Caki2 (cell line): ENCODE measurements around the gene PCSK6. TPM values are rescaled to one million over a fixed set of nuclear protein-coding genes. Genes with fewer than 3 reads are reported as not detected.

ENCODE experiments used
- DNase-seq: peaks from one replicate; pipeline ENCODE4 v3.0.0-alpha.2; 2015; ENCODE audit warnings: low read depth
- in situ Hi-C: cut with HindIII; loops from 2 replicates; pipeline ENCODE4 v1.10.0; 2016; ENCODE audit warnings: low sequenced_read_pairs, low pct_unique_long_range_greater_than_20kb, mixed read lengths
- total RNA-seq: library from RNA; depleted of rRNA; stranded (reverse); fragments of >200 nt; shearing (Covaris generic); gene quantifications from 2 replicates; pipeline ENCODE4 v1.2.3, GENCODE V29; 2014; ENCODE audit warnings: low replicate concordance

Gene PCSK6
- total RNA-seq, 1 experiment from 2014 or later, result 5.5 TPM

DNA sequence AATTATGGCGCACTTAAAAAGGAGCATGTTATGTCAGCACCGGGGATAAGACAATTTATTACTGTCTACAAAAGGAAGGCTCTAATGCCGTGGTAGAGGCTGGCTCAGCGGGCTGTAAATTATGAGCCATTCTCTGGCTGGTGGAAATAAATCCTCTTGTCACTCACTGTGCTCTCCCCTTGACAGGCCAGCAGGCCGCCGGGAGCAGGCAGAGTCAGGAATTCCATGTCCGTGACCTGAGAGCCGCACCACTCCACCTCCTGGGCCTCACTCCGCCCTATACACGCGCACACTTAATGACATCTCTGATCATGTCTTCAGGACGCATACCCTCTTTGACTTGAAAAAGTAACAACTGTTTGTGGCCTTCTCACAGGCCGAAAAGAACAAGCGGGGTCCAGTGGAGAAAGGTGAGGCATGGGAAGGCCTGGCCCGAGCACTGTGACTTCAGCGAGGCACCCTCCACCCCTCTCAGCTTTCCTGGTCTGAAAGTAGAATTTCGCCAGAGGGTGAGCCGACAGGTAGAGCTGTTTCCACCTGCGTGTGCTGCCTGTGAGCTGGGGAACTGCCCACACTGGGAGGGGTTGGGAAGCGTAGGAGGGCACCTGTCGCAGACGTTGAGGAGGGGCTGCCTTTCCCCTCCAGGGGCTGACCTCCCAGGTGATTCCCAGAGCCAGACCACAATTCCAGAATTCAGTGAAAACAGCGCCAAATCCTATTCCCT is 13.2 kb upstream of the PCSK6 start:
- DNase-seq, result no peak
- in situ Hi-C loops, result no loop called here

- DNase-seq, result no peak
- in situ Hi-C loops, result no loop called here
Observed at GRCh38 chr15:101501703-101502373, 12.3 kb upstream of the PCSK6 start.

DNA sequence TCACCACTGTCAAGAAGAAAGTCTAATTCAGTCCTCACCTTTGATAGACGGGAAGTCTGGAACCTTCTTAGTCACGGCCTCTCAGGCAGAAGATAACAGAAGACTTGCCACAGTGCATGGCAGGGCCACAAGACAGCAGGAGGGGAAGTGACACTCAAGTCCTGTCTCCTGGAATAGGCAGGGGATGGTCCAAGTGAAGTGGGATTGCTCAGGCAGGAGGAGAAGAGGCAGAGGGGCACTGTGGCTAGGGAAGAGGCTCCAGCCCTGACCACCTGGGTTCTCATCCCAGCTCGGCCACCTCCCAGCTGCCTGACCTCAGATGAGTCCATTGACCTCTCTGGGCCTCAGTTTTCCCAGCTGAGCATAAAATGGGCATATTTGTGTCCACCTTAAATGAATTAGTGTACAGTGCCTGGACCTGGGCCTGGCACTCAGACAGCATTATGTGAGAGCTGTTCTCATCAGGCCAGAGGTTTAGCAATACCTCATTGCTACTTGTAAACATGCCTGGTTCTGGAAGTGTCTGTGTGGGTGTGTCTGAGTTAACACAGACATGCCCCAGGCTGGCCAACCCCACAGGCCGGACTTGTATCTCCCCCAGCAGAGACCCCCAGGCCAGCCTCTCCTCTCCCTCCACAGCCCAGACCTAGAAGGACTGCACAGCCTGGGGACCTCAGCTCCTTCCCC is 11.5 kb upstream of the PCSK6 start:
- in situ Hi-C loops, result no loop called here
- no peak for DNase-seq

DNA sequence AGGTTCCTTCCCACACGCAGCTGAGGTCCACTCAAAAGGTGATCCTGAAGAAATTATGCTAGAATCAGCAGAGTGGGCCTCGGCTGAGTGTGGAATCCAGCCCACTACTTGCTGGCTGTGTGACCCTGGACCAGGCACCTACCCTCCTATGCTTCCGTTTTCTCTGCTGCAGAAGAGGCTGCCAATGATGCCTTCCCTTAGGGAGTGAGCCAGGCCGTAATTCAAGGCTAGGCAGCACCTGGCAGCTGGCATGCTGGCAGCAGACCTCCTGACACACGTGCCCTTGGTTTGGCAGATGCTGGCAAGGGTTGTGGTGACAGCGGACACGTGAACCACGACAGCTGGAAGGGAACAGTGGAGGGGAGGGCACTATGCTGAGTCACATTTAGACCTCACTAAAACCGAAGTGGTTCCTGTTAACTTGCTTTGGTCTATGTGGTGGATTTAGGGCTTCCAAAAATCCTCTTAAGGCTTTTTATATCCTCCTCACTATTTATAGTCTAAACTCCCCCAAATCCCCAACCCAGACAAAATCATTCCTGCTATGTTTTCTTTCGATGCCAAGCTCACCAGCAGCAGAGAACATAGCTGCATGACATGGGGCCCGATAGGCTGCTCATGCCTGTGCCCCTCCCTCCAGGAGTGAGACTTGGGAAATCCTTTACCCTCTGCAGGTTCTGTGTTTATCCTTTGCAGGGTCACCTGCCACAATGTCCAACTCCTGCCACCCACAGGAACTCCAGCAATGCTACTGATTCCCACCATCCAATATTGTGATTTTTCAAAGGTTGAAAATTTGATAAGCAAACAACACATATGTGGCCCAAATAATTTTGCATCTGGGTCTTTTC is 10.6 kb upstream of the PCSK6 start:
- no peak for DNase-seq
- in situ Hi-C loops, result no loop called here

DNA sequence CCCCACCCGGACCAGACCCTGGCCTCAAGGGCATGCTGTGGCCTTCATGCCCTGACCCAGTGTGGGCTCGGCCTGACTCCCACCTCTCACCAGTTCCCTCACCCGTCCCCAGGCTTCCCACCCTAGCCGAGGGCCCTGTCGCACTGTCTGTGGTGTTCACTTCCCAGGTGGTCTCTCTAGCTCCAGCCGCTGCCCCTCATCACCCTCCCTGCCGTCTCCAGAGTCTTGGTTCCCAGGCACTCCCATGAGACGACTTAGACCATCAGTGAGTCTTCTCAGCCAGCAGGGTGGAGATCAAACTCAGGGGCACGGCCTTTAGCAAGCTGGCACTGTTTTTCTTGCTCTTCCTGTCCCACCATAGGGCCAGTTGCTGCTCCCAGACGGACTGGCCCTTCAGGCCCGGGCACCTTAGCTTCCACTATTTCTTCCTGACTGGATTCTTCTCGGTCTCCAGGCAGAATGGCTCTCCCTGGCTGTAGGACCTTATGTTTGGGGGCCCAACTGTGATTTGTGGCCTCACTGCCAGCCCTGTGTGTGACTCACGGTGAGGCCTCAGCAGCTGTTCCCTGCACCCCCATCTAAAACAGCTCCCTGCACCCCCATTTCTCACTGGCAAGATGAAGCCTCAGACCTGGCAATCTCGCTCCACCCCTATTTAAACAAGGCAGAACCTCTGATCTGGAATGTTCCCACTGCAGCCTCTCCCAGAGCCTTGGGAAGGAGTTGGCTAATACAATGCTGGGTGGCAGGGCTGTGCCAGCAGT is 9.4 kb upstream of the PCSK6 start:
- in situ Hi-C loops, result no loop called here
- DNase-seq, result no peak

GRCh38 chr15:101498076-101498716 is 8.7 kb upstream of the PCSK6 start:
- no peak for DNase-seq
- in situ Hi-C loops, result no loop called here

GRCh38 chr15:101497484-101498034 is 8.1 kb upstream of the PCSK6 start:
- DNase-seq, result no peak
- in situ Hi-C loops, result no loop called here

GRCh38 chr15:101497017-101497416 is 7.5 kb upstream of the PCSK6 start:
- no peak for DNase-seq
- in situ Hi-C loops, result no loop called here

DNA sequence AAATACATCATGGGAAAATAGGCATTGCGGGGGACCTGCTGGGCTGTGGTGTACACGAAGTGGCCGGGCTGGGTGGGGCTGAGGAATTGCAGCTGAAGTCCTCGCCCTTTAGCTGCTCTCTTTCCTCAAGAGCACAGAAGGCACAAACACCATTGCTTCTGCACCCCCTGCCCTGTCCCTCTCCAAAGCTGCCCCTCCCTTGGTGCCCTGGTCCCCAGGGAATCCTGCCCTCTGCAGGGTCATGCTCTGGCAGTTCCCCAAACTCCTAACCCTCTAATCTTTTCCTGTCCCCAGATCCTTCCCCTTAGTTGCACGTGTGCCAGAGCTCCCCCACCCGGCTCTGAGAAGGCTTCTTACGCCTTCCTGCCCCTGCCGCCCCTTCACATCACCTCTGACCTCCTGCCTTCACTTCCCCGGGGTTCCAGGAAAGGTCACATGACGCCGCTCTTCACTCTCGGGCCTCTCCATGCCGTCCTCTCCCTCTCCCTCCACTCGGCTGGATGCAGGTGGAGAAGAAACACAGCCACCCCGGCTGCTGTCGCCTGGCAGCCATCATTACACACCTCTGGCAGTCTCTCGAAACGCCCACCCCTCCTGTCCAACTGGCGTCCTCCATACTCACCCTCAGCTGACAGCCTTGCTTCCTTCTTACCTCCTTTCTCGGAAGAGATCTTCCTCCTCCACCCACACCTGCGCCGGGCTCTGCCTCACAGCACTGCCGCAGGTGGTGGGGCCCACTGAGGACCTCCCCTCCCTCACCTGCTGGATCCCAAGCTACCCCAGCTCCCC is 6.9 kb upstream of the PCSK6 start:
- in situ Hi-C loops, result no loop called here
- DNase-seq, result no peak

DNA sequence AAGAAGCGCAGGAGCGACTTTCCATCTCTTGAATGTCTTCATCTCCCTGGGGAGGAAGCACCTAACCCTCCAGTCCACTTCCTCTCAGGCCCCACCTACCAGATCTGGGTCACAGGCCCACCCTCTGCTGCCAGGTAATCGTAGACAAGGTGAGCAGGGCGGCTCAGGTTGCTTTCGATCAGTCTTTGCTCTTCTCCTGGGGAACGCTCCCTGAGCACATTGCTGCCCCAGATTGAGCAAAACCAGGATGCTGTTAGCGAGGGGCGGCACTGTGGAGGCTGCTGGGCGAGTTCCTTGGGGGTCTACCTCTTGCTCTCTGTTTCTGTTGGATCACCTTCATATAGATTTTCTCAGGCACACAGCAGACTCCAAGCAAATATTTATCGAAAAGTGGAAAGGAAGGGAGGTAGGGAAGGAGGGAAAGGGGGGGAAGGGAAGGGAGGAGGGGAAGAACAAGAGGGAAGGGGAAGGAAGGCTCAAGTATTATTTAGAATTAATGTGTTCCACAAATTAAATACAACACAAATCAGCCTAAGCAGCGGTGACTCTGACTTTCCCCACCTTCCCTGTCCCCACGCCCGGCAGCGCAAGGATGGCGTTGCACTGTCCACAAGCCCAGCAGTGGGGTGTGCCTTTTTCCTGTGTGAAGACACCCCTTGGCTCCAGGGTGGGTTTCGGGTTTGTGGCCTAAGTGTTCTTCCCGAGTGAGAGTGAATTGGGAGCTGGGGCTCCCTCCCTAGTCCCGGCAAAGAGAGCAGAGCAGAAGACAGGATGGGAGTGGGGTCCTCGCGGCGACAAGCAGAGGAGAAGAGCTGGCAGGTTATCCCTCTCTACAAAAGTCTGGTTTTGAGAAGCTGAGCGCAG is 6.1 kb upstream of the PCSK6 start:
- DNase-seq, result no peak
- in situ Hi-C loops, result no loop called here

- in situ Hi-C loops, result no loop called here
- DNase-seq, result no peak
Observed at GRCh38 chr15:101494251-101494796, 4.8 kb upstream of the PCSK6 start.

- in situ Hi-C loops, result no loop called here
Observed at GRCh38 chr15:101492766-101493692, 3.5 kb upstream of the PCSK6 start.

DNA sequence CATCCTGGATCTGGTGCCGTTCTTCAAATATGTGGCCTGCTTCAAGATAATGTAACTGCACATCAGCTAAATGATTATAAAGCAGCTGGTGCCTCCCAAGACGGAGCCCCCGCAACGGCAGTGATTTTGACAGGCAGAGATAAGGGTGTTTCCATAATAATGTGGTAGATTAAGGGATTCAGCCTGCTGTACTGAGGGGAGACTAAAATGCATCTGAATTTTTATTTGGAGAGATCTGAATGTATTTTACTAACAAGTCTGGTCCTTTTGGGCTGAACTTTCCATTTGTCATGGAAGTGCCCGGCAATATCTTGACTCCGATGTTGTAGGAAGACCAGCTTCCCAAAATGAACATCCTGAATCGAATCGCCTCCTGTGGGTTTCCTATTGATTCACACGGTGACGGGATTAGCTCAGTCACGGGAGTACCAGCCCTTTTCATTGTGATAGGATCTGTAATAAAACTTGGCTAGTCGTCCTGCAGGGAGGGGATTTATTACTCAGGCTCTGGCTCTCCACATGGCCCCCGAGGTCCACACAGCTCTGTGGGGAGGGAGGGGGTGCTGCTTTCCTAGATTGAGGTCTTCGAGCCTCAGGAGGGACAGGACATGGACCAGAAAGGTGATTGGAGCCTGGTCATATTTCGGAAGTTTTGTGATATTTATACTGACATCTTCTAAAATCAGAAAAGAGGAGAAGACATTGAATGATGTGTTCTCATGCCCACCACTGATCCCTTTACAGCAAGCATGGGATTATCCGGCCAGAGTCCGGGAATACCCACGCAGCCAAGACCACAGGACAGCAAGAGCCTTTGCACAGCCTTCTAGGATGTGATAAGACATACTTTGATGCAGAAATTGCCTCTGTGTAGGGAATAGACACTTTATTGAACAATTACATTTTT is 2.5 kb upstream of the PCSK6 start:
- no peak for DNase-seq
- in situ Hi-C loops, result no loop called here

More at GRCh38 chr15:101492766-101493692, 3.5 kb upstream of the PCSK6 start:
- DNase-seq, result no peak
